PC-9 (cell line): ENCODE results near the gene PRKG1. TPM values are rescaled to one million over a fixed set of nuclear protein-coding genes. Genes with fewer than 3 reads are reported as not detected.

Source experiments
- BruUV-seq: library from RNA; stranded (reverse); fragments of 400-500 nt; replicated peaks from 2 replicates; lab custom pipeline; 2021; lab: Mats Ljungman, UMichigan
- CTCF ChIA-PET: fragments of 300-600 bp; sonication (Branson Sonifier 250); formaldehyde crosslinking; loops from one replicate; lab custom pipeline; 2022; ENCODE audit warnings: antibody characterized with exemption; lab: Charles Lee
- POLR2A ChIA-PET: fragments of 300-600 bp; sonication (Branson Sonifier 250); formaldehyde crosslinking; loops from one replicate; lab custom pipeline; 2022; ENCODE audit warnings: antibody characterized with exemption; ENCODE audit not compliant: unreplicated experiment; lab: Charles Lee
- DNase-seq, 2 experiments: peaks; one replicate each; pipeline versions ENCODE4 v3.0.0 to v3.0.0-alpha.2; 2015 to 2022; ENCODE audit warnings: mixed read lengths in 1 of 2
- H2AFZ ChIP-seq: fragments of 200-600 bp; sonication (generic); 2 replicates; pipeline ENCODE4 v1.8.1; 2017; ENCODE audit warnings: antibody characterized with exemption
- H3F3A ChIP-seq: fragments of 200-600 bp; sonication (generic); 2 replicates; pipeline ENCODE4 v1.8.1; 2017; ENCODE audit warnings: antibody characterized with exemption, mild to moderate bottlenecking, low read depth; ENCODE audit not compliant: insufficient read depth
- H3K27ac ChIP-seq: fragments of 200-600 bp; sonication (generic); 2 replicates; pipeline ENCODE4 v1.6.1; 2016; ENCODE audit warnings: mixed run types
- H3K27me3 ChIP-seq: fragments of 200-600 bp; sonication (generic); 2 replicates; pipeline ENCODE4 v1.6.1; 2016; ENCODE audit warnings: low read depth, mixed run types; ENCODE audit not compliant: insufficient read depth
- H3K36me3 ChIP-seq: fragments of 200-600 bp; sonication (generic); 2 replicates; pipeline ENCODE4 v1.6.1; 2016; ENCODE audit warnings: low read depth, mixed run types
- H3K4me1 ChIP-seq: fragments of 200-600 bp; sonication (generic); replicated peaks from 2 replicates; pipeline ENCODE4 v1.6.1; 2016; ENCODE audit warnings: mixed run types; ENCODE audit not compliant: insufficient read depth
- H3K4me2 ChIP-seq: fragments of 200-600 bp; sonication (generic); 2 replicates; pipeline ENCODE4 v1.6.1; 2017; ENCODE audit warnings: mixed run types
- H3K4me3 ChIP-seq: fragments of 200-600 bp; sonication (generic); 2 replicates; pipeline ENCODE4 v1.6.1; 2016; ENCODE audit warnings: mixed run types
- H3K79me2 ChIP-seq: fragments of 200-600 bp; sonication (generic); 2 replicates; pipeline ENCODE4 v1.6.1; 2017; ENCODE audit warnings: low read depth, mixed run types
- H3K9me2 ChIP-seq: fragments of 200-600 bp; sonication (generic); 2 replicates; pipeline ENCODE4 v1.8.1; 2017; ENCODE audit warnings: mild to moderate bottlenecking; ENCODE audit not compliant: insufficient read depth
- H3K9me3 ChIP-seq: fragments of 200-600 bp; sonication (generic); 2 replicates; pipeline ENCODE4 v1.8.1; 2016; ENCODE audit warnings: low read depth; ENCODE audit not compliant: insufficient read depth
- H4K20me1 ChIP-seq: fragments of 200-600 bp; sonication (generic); 2 replicates; pipeline ENCODE4 v1.8.1; 2017; ENCODE audit not compliant: insufficient read depth
- EZH2 ChIP-seq: fragments of 200-600 bp; sonication (generic); IDR thresholded peaks from 2 replicates; pipeline ENCODE4 v1.8.0; 2017; ENCODE audit warnings: antibody characterized with exemption, low read depth
- intact Hi-C: fragments of 100-400 bp; cut with micrococcal nuclease; formaldehyde crosslinking; loops from one replicate; pipeline ENCODE4 v1.10.0; 2022; ENCODE audit not compliant: unreplicated experiment
- total RNA-seq: library from RNA; stranded (reverse); gene quantifications from 2 replicates; pipeline ENCODE4 v1.2.3, GENCODE V29; 2021
- TF ChIP-seq, protein P1 (sequence below): fragments of 200-600 bp; sonication (generic); conservative IDR thresholded peaks from 2 replicates; pipeline ENCODE4 v1.6.1; 2017; ENCODE audit warnings: mixed run types, antibody characterized with exemption, mild to moderate bottlenecking, moderate library complexity

Gene PRKG1
- total RNA-seq, 1 experiment from 2014 or later = 0.70 TPM

DNA sequence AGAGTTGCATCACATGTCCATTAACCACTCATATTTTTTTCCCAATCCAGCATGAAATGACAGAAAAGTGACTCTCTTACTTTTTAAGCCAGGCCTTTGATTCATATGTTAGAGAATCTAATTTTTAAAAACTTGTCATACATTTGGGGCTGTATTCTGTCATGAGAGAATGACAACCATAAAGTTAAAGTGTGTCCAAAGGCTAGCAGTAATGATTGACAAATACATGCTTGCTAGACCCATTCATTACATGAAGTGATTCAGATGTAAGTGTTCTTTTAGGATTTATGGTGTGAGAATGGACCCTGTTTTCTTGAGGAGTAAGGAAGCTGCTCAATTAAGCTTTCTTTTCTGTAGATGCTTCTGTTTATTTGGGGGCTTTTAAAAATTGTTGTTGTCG lies 549.7 kb downstream of the PRKG1 start:
- Histone ChIP-seq H2AFZ (no peak overlapping the region), H3K27me3 (no peaks in the 10 kb centered on the region), H3K79me2 (no peaks in the 10 kb centered on the region), H3K4me1 (no peaks in the 10 kb centered on the region), H3K9me3 (no peaks in the 10 kb centered on the region), H3K36me3 (no peaks in the 10 kb centered on the region), H4K20me1 (no peaks in the 10 kb centered on the region), H3K4me2 (no peak overlapping the region), H3K4me3 (no peak overlapping the region), H3F3A (no peaks in the 10 kb centered on the region), H3K27ac (no peak overlapping the region), H3K9me2 (no peaks in the 10 kb centered on the region)
- no TSS peak for BruUV-seq
- TF ChIP-seq, protein P1, sequence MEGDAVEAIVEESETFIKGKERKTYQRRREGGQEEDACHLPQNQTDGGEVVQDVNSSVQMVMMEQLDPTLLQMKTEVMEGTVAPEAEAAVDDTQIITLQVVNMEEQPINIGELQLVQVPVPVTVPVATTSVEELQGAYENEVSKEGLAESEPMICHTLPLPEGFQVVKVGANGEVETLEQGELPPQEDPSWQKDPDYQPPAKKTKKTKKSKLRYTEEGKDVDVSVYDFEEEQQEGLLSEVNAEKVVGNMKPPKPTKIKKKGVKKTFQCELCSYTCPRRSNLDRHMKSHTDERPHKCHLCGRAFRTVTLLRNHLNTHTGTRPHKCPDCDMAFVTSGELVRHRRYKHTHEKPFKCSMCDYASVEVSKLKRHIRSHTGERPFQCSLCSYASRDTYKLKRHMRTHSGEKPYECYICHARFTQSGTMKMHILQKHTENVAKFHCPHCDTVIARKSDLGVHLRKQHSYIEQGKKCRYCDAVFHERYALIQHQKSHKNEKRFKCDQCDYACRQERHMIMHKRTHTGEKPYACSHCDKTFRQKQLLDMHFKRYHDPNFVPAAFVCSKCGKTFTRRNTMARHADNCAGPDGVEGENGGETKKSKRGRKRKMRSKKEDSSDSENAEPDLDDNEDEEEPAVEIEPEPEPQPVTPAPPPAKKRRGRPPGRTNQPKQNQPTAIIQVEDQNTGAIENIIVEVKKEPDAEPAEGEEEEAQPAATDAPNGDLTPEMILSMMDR = no peak
- no peak for TF ChIP-seq EZH2
- no peak for DNase-seq
- POLR2A ChIA-PET = no interaction called here
- CTCF ChIA-PET = no interaction called here
- intact Hi-C loops = no loop called here

DNA sequence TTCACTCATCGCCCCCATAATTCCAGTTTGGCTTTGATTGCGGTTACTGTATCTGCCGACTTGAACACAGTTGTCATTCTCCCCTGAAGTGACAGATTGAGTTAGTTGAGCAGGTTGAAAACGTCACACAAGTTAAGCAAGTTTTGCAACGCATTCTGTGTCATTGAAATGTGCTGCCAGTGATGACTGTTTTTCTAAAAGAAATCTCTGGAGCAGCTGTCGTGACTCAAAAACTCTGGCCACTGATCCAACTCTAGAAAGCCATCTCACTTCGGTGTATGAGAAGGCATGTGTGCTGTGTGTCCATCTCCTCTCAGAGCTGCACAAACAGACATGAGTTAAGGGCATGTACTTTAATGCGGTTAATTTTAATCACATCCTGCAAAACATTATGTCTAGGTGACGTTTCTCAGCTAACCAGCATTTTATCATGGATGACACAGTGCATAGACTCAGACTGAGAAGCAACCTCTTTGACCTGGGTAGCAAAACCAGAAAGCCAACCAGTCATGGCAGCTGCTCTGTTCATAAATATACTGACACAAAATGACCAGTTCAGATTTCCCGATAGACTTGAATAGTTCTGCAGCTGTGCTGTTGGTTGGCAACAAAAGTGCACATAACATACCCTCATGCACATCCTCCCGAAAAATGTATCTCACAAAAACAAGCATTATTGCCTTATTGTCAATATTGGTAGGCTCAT lies 555.8 kb downstream of the PRKG1 start:
- no peak overlapping the region for H2AFZ ChIP-seq
- intact Hi-C loops = no loop called here
- no peaks in the 10 kb centered on the region for H4K20me1 ChIP-seq
- no peak for TF ChIP-seq EZH2
- TF ChIP-seq, protein P1 = no peak
- ChIA-PET CTCF (no interaction called here), POLR2A (no interaction called here)
- no peaks in the 10 kb centered on the region for H3F3A ChIP-seq
- no peaks in the 10 kb centered on the region for H3K9me2 ChIP-seq
- no peaks in the 10 kb centered on the region for H3K36me3 ChIP-seq
- no peak for DNase-seq
- H3K9me3 ChIP-seq = no peaks in the 10 kb centered on the region
- H3K4me1 ChIP-seq = no peaks in the 10 kb centered on the region
- H3K27me3 ChIP-seq = no peaks in the 10 kb centered on the region
- H3K79me2 ChIP-seq = no peaks in the 10 kb centered on the region
- H3K4me2 ChIP-seq = no peak overlapping the region
- no peak overlapping the region for H3K27ac ChIP-seq
- no peak overlapping the region for H3K4me3 ChIP-seq
- BruUV-seq = no TSS peak

DNA sequence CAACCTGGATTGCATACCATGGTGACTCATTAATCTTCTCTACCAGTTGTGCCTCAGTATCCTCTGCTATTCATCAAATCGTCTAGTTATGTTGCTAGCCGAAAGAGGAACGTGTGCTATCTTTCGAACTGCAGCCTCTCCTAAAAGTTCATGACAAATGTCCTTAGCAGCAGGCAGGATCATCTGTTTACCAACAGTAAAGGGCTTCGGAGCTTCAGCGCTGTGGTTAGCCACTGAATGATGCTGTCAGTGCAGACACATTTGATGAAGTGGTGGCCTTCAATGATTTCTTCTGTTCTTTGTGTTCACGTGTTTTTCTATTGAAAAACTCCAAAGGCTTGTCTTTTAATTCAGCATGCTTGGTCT lies 556.3 kb downstream of the PRKG1 start:
- Histone ChIP-seq H3K27me3 (no peaks in the 10 kb centered on the region), H3K79me2 (no peaks in the 10 kb centered on the region), H4K20me1 (no peaks in the 10 kb centered on the region), H3F3A (no peaks in the 10 kb centered on the region), H3K36me3 (no peaks in the 10 kb centered on the region), H2AFZ (no peak overlapping the region), H3K4me1 (no peaks in the 10 kb centered on the region), H3K4me2 (no peak overlapping the region), H3K4me3 (no peak overlapping the region), H3K9me2 (no peaks in the 10 kb centered on the region), H3K9me3 (no peaks in the 10 kb centered on the region), H3K27ac (no peak overlapping the region)
- BruUV-seq = no TSS peak
- intact Hi-C loops = no loop called here
- POLR2A ChIA-PET = no interaction called here
- DNase-seq = no peak
- CTCF ChIA-PET = no interaction called here
- no peak for TF ChIP-seq EZH2
- TF ChIP-seq, protein P1 = no peak
